HuH-7 (cell line): Measurements from ENCODE around the gene MEFV.

Experiments used
- DNase-seq: peaks from one replicate; pipeline ENCODE4 v3.0.0; 2011; ENCODE audit warnings: low spot score

MEFV gene

GRCh38 chr16:3268294-3268693 lies 11.9 kb upstream of the MEFV start:
- DNase-seq, result no peak

GRCh38 chr16:3266873-3267537 lies 10.6 kb upstream of the MEFV start:
- no peak for DNase-seq

GRCh38 chr16:3264137-3265036 lies 8.0 kb upstream of the MEFV start:
- peak; percentile 95 for DNase-seq

GRCh38 chr16:3262517-3262916 lies 6.1 kb upstream of the MEFV start:
- no peak for DNase-seq

- no peak for DNase-seq
Measured at GRCh38 chr16:3259836-3260235, 3.4 kb upstream of the MEFV start.

- no peak for DNase-seq
Measured at GRCh38 chr16:3256866-3257465, 533 bp upstream of the MEFV start.

GRCh38 chr16:3254309-3254708 lies 2.1 kb downstream of the MEFV start:
- no peak for DNase-seq

- DNase-seq, result no peak
Measured at GRCh38 chr16:3252967-3253366, 3.5 kb downstream of the MEFV start.

GRCh38 chr16:3249451-3249850 lies 7.0 kb downstream of the MEFV start:
- DNase-seq, result no peak

GRCh38 chr16:3249020-3249419 lies 7.4 kb downstream of the MEFV start:
- DNase-seq, result no peak

- no peak for DNase-seq
Measured at GRCh38 chr16:3248596-3248995, 7.8 kb downstream of the MEFV start.

GRCh38 chr16:3246876-3247275 lies 9.6 kb downstream of the MEFV start:
- DNase-seq, result no peak

GRCh38 chr16:3246002-3246401 lies 10.4 kb downstream of the MEFV start:
- no peak for DNase-seq

- no peak for DNase-seq
Measured at GRCh38 chr16:3243882-3244281, 12.6 kb downstream of the MEFV start.

- no peak for DNase-seq
Measured at GRCh38 chr16:3242709-3243108, 13.7 kb downstream of the MEFV start.

GRCh38 chr16:3241761-3242160 lies 14.7 kb downstream of the MEFV start:
- DNase-seq, result no peak

GRCh38 chr16:3235856-3236669 lies 20.4 kb downstream of the MEFV start:
- no peak for DNase-seq

GRCh38 chr16:3234857-3235561 lies 21.4 kb downstream of the MEFV start, which contains the start of gene ZNF200:
Gene ZNF200 (minus strand): TSS chr16:3235158. CDS start chr16:3233755, 1,403 bp downstream.
- DNase-seq, result peak; percentile 90

GRCh38 chr16:3234543-3234856 lies 21.9 kb downstream of the MEFV start:
- no peak for DNase-seq

- DNase-seq, result no peak
Measured at GRCh38 chr16:3223913-3224515, 32.4 kb downstream of the MEFV start.

- no peak for DNase-seq
Measured at GRCh38 chr16:3220839-3221238, 35.6 kb downstream of the MEFV start.
